GM18511 (cell line): Measurements from ENCODE around the gene DLK2.
"Not testable (repeated sequence)": the region's sequence is repeated elsewhere in the genome, so short reads cannot be mapped to it uniquely, and the experiment has no call there.

Experiments used
- ATAC-seq: cut with Tn5 transposase; IDR thresholded peaks from one replicate; pipeline ENCODE4 v1.9.1; 2021; ENCODE audit warnings: mild to moderate bottlenecking, moderate library complexity; ENCODE audit not compliant: unreplicated experiment

Gene DLK2

DNA sequence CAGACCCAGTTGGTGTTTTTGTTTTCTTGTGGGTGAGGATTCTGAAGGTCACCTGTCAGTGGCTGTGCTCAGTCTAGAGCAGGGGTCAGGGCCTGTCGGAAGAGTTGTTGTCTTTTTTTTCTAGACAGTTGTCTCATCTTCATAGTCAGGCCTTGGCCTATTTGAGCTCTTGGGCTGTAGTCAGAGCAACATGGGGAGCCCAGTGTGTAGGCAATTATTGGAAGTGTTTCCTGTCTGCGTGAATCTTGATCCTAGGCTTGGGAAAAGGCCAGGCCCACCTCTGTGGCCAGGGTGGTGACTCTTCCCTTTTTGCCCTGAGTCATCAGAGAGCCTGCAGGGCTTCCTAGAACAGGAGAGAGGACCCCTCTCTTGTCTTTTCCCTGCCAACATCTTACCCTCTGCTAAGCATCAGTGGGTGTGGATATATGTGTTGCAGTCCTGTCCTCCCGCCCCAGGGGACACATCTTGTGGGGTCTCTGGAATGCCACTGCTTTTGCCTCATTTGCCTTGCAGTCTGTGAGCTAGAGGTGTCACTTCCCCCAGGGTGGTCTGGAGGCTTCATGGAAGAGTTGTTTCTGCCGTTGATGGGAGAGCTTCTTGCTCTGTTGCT, 33.4 kb upstream of the DLK2 start:
- no peak for ATAC-seq

GRCh38 chr6:43481591-43482236, 26.4 kb upstream of the DLK2 start:
- ATAC-seq = no peak

DNA sequence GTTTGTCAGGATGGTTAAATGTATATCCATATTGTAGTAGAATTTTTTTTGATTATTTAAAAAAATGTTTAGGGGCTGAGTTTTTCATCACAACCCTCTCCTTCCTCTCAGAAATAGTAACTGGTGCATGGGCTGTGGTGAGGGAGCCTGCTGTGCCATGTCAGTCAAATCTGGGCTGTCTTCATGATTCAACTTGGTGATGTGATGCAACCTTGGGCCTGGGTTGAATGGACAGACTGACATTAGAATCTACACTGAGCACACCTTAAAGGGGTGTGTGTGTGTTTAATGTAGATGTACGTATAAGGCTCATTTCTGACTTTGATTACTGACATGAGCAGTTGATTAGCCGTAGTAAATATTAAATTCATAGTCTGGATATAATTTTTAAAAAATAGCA, 25.7 kb upstream of the DLK2 start:
- ATAC-seq = no peak

DNA sequence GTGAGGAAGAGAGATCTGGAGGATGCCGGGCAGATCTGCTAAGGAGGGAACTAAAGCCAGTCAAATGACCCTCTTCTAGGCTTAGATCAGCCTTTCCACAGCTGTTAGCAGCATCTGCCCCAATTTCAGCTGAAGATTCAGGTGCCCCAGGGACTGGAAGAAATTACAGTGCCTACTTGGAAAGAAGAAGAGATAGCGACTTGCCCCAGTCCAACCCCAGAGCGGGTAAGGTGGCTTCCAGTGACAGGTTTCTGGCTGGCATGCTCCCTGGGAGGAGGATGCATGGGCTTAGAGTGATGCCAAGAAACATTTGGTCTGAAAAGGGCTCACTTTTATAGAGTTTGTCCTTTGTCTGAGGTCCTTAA, 22.6 kb upstream of the DLK2 start:
- no peak for ATAC-seq

DNA sequence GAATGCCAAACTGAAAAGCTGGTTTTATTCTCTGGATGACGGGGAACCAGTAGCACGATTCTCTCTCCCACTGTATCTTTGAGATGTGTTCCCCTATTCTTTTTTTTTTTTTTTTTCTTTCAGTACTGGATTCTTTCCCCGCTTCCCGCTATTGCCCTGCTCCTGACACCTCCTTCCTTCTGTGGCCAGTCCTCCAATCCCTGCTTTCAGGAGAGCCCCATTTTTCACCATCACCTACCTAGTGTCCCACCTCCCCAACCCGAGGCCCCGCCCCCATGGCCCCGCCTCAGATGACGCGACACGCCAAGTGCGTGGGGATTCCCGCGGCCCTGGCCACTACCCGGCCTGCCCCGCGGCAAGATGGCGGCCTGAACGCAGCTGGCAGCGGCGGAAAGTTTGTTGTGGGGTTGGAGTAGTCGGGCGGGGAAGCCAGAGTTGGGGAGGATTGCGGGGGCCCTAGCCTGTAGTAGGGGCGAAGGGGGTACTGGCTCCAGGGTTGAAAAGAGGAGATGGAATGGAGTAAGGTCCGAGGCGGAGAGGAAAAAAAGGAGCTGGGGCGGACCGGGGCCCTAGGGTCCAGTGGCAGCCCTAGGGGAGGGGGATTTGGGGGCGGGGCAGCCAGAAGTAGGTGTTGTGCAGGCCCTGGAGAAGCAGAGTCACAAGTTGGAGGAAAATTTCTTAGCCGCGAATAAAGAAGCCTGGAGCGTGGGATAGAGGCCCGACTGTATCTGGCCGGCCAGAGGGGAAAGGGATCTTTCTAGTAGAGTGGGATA, 22.1 kb upstream of the DLK2 start, which contains the start of gene TJAP1:
TJAP1 (plus strand) TSS at position 336 of the 773 bp plus-strand sequence. CDS start 21,432 bp downstream, outside the sequence.
- ATAC-seq = peak; percentile 97

GRCh38 chr6:43476746-43477145, 21.4 kb upstream of the DLK2 start:
- ATAC-seq = no peak

- no peak for ATAC-seq
Measured at GRCh38 chr6:43475516-43475915, 20.2 kb upstream of the DLK2 start.

DNA sequence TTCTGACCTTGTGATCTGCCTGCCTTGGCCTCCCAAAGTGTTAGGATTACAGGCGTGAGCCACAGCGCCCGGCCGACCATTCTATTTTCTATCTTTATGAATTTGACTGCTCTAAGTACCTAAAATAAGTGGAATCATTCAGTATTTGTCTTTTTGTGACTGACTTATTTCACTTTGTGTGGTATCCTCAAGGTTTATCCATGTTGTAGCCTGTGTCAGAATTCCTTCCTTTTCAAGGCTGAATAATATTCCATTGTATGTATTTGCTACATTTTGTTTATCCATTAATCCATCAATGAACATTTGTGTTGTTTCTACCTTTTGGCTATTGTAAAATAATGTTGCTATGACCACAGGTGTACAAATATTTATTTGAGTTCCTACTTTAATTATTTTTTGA, 17.2 kb upstream of the DLK2 start:
- ATAC-seq = no peak

DNA sequence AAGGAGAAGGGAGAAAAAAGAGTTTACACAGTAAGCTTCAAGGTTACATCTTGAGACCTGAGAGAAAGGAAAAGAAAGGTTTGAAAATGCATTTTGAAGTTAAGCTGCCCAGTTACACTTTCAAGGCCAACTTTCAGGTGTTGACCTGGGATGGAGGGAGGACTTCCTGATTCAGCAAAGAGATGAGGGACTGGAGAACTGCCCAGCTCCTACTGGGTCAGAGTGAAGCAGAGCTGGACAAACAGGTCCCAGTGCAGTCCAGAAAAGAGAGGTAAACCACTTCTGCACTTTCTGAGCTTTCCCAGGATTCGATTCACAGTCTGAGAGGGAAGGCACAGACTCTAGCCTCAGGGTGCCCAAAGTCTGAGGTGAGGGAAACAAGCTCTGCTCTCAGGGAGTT, 16.1 kb upstream of the DLK2 start:
- ATAC-seq = no peak

DNA sequence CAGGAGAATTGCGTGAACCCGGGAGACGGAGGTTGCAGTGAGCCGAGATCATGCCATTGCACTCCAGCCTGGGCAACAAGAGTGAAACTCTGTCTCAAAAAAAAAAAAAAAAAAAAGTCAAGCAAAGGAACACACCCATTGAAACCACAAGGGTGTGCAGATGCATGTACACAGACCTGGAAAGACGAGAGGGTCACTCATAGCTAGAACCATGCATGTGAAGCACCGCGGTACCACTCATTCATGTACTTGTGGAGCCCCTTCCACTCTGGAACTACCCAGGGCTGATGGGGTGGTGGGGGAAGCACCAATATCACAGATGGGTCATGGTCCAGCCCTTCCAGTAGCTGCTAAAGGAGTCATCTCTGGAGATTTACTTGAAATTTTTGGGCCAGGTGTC, 14.6 kb upstream of the DLK2 start:
- no peak for ATAC-seq

GRCh38 chr6:43468748-43469681, 13.7 kb upstream of the DLK2 start:
- no peak for ATAC-seq

DNA sequence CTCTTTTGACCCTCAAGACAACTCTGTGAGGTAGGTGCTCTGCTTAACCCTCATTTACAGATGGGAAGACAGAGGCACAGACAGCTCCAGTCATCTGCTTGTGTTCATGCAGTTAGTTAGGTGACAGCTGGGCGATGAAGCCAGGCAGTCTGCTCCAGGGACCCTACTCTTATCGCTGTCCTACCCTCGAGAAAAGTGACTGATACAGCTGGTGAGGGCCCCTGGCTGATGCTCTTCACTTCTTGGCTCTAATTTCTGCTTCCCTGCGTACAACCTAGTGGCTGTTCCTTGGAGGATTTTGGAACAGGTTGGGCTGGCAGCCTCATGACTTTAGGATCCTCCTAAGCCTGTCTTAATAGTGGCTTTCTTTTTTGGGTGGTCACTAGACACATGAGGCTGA, 12.9 kb upstream of the DLK2 start:
- ATAC-seq = no peak

- no peak for ATAC-seq
Measured at GRCh38 chr6:43467752-43468151, 12.4 kb upstream of the DLK2 start.

DNA sequence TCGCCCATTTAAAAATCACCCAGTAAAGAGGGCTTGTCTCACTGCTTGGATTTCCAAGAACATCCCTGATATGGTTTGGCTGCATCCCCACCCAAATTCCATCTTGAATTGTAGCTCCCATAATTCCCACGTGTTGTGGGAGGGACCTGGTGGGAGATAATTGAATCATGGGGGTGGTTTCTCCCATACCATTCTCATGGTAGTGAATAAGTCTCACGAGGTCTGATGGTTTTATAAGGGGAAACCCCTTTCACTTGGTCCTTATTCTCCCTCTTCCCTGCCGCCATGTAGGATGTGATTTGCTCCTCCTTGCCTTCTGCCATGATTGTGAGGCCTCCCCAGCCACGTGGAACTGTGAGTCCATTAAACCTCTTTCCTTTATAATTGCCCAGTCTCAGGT, 11.9 kb upstream of the DLK2 start:
- ATAC-seq = not testable (repeated sequence)

DNA sequence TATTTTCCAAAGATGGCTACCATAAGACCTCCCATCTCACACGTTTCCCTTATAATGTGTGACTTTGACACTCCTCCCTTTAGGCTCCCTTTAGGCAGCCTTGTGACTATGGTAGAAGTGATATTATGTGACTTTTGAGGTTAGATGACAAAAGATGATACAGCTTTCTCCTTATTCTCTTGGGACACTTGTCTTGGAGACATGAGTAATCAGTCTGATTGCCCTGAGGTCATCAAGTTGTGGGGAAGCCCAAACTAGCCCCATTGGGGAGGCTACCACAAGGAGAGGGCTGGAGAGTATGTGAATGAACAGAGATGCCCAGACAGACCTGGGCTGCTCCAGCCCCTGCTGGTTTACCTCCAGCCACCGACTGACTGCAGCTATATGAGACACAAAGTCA, 10.6 kb upstream of the DLK2 start:
- no peak for ATAC-seq

- ATAC-seq = no peak
Measured at GRCh38 chr6:43464337-43464736, 9.0 kb upstream of the DLK2 start.

DNA sequence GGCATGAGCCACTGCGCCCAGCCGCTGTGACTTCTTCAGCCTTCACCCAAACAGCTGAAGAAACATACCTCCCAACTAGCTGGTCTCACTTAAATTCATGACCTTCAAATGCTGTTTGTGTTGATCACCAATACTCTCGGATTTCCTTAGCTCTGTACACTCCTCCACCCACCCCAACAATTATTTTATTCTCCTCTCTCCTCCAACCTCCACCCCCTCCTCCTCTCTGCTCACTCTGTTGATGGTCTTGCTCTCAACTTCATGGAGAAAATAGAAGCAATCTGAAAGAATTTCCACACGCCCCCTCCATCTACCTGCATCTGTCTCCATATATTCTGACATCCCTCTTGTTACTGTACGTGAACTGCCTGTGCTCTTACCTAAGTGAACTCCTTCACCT, 6.6 kb upstream of the DLK2 start:
- ATAC-seq = no peak

DNA sequence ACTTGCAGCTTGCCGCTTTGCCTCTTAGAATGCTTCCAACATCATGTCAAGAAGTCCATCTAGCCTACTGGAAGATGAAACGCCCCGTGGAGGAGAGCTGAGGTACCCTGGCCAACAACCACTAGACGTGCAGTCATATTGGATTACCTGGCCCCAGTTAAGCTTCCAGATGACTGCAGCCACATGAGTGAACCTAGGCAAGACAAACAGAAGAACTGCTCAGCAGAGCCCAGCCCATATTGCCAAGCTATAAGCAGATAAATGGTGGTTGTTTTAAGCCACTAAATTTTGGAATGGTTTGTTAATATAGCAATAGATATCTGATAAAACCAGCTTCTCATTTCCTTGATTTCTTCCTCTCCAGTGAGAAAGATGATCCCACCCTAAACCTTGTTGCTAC, 4.7 kb upstream of the DLK2 start:
- no peak for ATAC-seq

- no peak for ATAC-seq
Measured at GRCh38 chr6:43459535-43459934, 4.2 kb upstream of the DLK2 start.

GRCh38 chr6:43458154-43458553, 2.8 kb upstream of the DLK2 start:
- ATAC-seq = not testable (repeated sequence)

GRCh38 chr6:43457643-43458042, 2.3 kb upstream of the DLK2 start:
- ATAC-seq = no peak
